K562 (cell line): ENCODE measurements around the gene ZNF865. TPM values are rescaled to one million over a fixed set of nuclear protein-coding genes. Genes with fewer than 3 reads are reported as not detected.
A peak's percentile ranks its signal among the peaks of the same experiment; 100 is the strongest.

Experiments used
- BRF1 ChIP-seq: IDR thresholded peaks from 3 replicates; pipeline ENCODE4 v1.6.1; 2011; ENCODE audit warnings: borderline replicate concordance, mild to moderate bottlenecking; ENCODE audit not compliant: insufficient read length; ENCODE audit errors: extremely low read depth
- C11orf30 ChIP-seq: fragments of 450-650 bp; IDR thresholded peaks from 2 replicates; pipeline ENCODE4 v1.6.1; 2016; ENCODE audit warnings: low read depth, mild to moderate bottlenecking
- ELF1 ChIP-seq: fragments of 200-800 bp; sonication (Bioruptor generic); IDR thresholded peaks from 2 replicates; pipeline ENCODE4 v1.6.1; 2016; ENCODE audit warnings: missing genetic modification characterization, missing compliant biosample characterization
- GABPB2 ChIP-seq: fragments of 250-450 bp; sonication (Bioruptor Pico); conservative IDR thresholded peaks from 2 replicates; pipeline ENCODE4 v1.5.1; 2021; ENCODE audit warnings: mild to moderate bottlenecking
- GTF2E2 ChIP-seq: fragments of 200-800 bp; sonication (Bioruptor generic); IDR thresholded peaks from 2 replicates; pipeline ENCODE4 v1.6.1; 2016; ENCODE audit warnings: missing genetic modification characterization, missing compliant biosample characterization
- HNRNPK ChIP-seq: fragments of 200-400 bp; formaldehyde crosslinking; IDR thresholded peaks from one replicate; pipeline ENCODE4 v1.6.1; 2018; ENCODE audit warnings: mild to moderate bottlenecking, low read depth, low read length; ENCODE audit not compliant: poor library complexity, severe bottlenecking
- JUNB ChIP-seq: fragments of 450-650 bp; formaldehyde crosslinking; conservative IDR thresholded peaks from 2 replicates; pipeline ENCODE4 v1.4.0; 2020; ENCODE audit warnings: mild to moderate bottlenecking
- L3MBTL2 ChIP-seq: fragments of 450-650 bp; IDR thresholded peaks from 2 replicates; pipeline ENCODE4 v1.6.1; 2016; ENCODE audit warnings: mild to moderate bottlenecking, moderate library complexity
- MAFG ChIP-seq: fragments of 450-650 bp; conservative IDR thresholded peaks from 2 replicates; pipeline ENCODE4 v1.6.1; 2016; ENCODE audit warnings: missing genetic modification characterization, missing compliant biosample characterization
- NEUROD1 ChIP-seq: fragments of 150-350 bp; IDR thresholded peaks from 2 replicates; pipeline ENCODE4 v1.6.1; 2014; ENCODE audit warnings: borderline replicate concordance, low read length, low read depth; ENCODE audit not compliant: partially characterized antibody
- PHF8 ChIP-seq: fragments of 200-600 bp; sonication (generic); IDR thresholded peaks from 2 replicates; pipeline ENCODE4 v1.6.1; 2012; ENCODE audit warnings: mixed run types, mild to moderate bottlenecking, inconsistent platforms, low read length, moderate library complexity, borderline replicate concordance
- RB1 ChIP-seq: fragments of 450-650 bp; IDR thresholded peaks from 2 replicates; pipeline ENCODE4 v1.6.1; 2017; ENCODE audit warnings: low read depth, mild to moderate bottlenecking
- SIN3A ChIP-seq, 2 experiments: fragments of 150-350 bp in 1 of 2; IDR thresholded peaks; 2 replicates each; pipeline ENCODE4 v1.6.1; 2011 to 2016; ENCODE audit warnings: borderline replicate concordance in 2 of 2, low read depth in 2 of 2, low read length in 2 of 2, mild to moderate bottlenecking in 2 of 2, moderate library complexity in 2 of 2; ENCODE audit not compliant: control insufficient read depth in 1 of 2
- TBP ChIP-seq: optimal IDR thresholded peaks from 2 replicates; pipeline ENCODE3; 2011; ENCODE audit warnings: low read depth, low read length, improper control_type of control experiment
- ZBTB1 ChIP-seq: sonication (generic); formaldehyde crosslinking; IDR thresholded peaks from 2 replicates; pipeline ENCODE4 v1.8.1; 2023; ENCODE audit warnings: missing genetic modification reagents, low read depth, mild to moderate bottlenecking, borderline replicate concordance
- ZNF133 ChIP-seq: fragments of 250-450 bp; sonication (Bioruptor Pico); IDR thresholded peaks from 2 replicates; pipeline ENCODE4 v1.4.0; 2020; ENCODE audit warnings: mild to moderate bottlenecking
- ZNF695 ChIP-seq: fragments of 450-650 bp; formaldehyde crosslinking; IDR thresholded peaks from 2 replicates; pipeline ENCODE4 v1.4.0; 2020; ENCODE audit warnings: mild to moderate bottlenecking, moderate library complexity
- ZSCAN32 ChIP-seq: fragments of 450-650 bp; formaldehyde crosslinking; IDR thresholded peaks from 2 replicates; pipeline ENCODE4 v1.4.0; 2020; ENCODE audit warnings: mild to moderate bottlenecking, moderate library complexity
- polyA plus RNA-seq, 8 experiments: library from polyadenylated mRNA; depleted of rRNA in 4 of 8; stranded (reverse) in 5 of 8; unstranded in 3 of 8; fragments of >200 nt; fragmentation: Nextera tagmentation in 2 of 8; fragmentation: Illumina TruSeq in 1 of 8; extraction: Ambion mirVana in 2 of 8; extraction: Trizol in 1 of 8; gene quantifications; 2 replicates each; pipeline versions ENCODE4 v1.2.1 to v1.2.3, GENCODE V29; 2011 to 2014; ENCODE audit warnings: inconsistent platforms in 1 of 8, missing spikeins in 1 of 8
- total RNA-seq, 7 experiments: library from RNA; depleted of rRNA in 6 of 7; stranded (reverse); fragments of >200 nt in 6 of 7; fragmentation: Illumina TruSeq in 2 of 7; extraction: Trizol in 2 of 7; gene quantifications; 2 replicates each; pipeline versions ENCODE4 v1.2.1 to v1.2.3, GENCODE V29; 2011 to 2021; ENCODE audit warnings: low replicate concordance in 1 of 7
- TF ChIP-seq, protein P1 (sequence below): fragments of 450-650 bp; formaldehyde crosslinking; IDR thresholded peaks from 2 replicates; pipeline ENCODE4 v1.4.0; 2022; ENCODE audit warnings: mild to moderate bottlenecking, moderate library complexity
- TF ChIP-seq, protein P2 (sequence below): fragments of 200-800 bp; sonication (Bioruptor generic); IDR thresholded peaks from 2 replicates; pipeline ENCODE4 v1.6.1; 2017; ENCODE audit warnings: missing genetic modification characterization, missing compliant biosample characterization
- TF ChIP-seq, protein P3 (sequence below), 2 experiments: fragments of 450-650 bp; IDR thresholded peaks; 2 replicates each; pipeline ENCODE4 v1.6.1; 2016
- TF ChIP-seq, protein P4 (sequence below): fragments of 250-450 bp; sonication (Bioruptor Pico); IDR thresholded peaks from 2 replicates; pipeline ENCODE4 v1.5.1; 2021; ENCODE audit warnings: mild to moderate bottlenecking

Gene ZNF865
- total and polyA plus RNA-seq, 9 of the 15 experiments (the other 6 are each of a cell fraction or from before 2014, with no cell fraction given): 0.40 to 18.8 (median 1.6) TPM; not detected in 2

- TF ChIP-seq RB1: 0 out of 2 replicates have a peak, but pooled peaks have one; percentile 58
- TF ChIP-seq HNRNPK: peak; percentile 23
- TF ChIP-seq, protein P1, sequence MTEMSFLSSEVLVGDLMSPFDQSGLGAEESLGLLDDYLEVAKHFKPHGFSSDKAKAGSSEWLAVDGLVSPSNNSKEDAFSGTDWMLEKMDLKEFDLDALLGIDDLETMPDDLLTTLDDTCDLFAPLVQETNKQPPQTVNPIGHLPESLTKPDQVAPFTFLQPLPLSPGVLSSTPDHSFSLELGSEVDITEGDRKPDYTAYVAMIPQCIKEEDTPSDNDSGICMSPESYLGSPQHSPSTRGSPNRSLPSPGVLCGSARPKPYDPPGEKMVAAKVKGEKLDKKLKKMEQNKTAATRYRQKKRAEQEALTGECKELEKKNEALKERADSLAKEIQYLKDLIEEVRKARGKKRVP (CRISPR knock-in tag): no peak
- no peak for TF ChIP-seq BRF1
- TF ChIP-seq GTF2E2: peak; percentile 52; the same call in 1 of the 2 replicates
- peak; percentile 62 for TF ChIP-seq TBP
- 0 out of 2 replicates have a peak, but pooled peaks have one; percentile 0 for TF ChIP-seq ZBTB1 (CRISPR knock-in tag)
- no peak for TF ChIP-seq JUNB (CRISPR knock-in tag)
- no peak for TF ChIP-seq L3MBTL2
- TF ChIP-seq, protein P2, sequence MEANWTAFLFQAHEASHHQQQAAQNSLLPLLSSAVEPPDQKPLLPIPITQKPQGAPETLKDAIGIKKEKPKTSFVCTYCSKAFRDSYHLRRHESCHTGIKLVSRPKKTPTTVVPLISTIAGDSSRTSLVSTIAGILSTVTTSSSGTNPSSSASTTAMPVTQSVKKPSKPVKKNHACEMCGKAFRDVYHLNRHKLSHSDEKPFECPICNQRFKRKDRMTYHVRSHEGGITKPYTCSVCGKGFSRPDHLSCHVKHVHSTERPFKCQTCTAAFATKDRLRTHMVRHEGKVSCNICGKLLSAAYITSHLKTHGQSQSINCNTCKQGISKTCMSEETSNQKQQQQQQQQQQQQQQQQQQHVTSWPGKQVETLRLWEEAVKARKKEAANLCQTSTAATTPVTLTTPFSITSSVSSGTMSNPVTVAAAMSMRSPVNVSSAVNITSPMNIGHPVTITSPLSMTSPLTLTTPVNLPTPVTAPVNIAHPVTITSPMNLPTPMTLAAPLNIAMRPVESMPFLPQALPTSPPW: peak; percentile 92
- TF ChIP-seq C11orf30: no peak; the same call in 1 of the 2 replicates
- TF ChIP-seq ZSCAN32 (CRISPR knock-in tag): 0 out of 2 replicates have a peak, but pooled peaks have one; percentile 49
- peak; percentile 45 for TF ChIP-seq NEUROD1
- no peak for TF ChIP-seq ZNF133 (CRISPR knock-in tag)
- TF ChIP-seq MAFG (tag): no peak
- peak in 1 of 2 experiments; percentile 73; a peak in 1 of 4 replicates for TF ChIP-seq SIN3A (IDR thresholded peaks at IDR 0.05; ENCODE audit: borderline replicate concordance in 2 of 2, control insufficient read depth in 1 of 2, low read depth in 2 of 2, low read length in 2 of 2)
- TF ChIP-seq PHF8: peak; percentile 55; the same call in 1 of the 2 replicates
- TF ChIP-seq, protein P3, sequence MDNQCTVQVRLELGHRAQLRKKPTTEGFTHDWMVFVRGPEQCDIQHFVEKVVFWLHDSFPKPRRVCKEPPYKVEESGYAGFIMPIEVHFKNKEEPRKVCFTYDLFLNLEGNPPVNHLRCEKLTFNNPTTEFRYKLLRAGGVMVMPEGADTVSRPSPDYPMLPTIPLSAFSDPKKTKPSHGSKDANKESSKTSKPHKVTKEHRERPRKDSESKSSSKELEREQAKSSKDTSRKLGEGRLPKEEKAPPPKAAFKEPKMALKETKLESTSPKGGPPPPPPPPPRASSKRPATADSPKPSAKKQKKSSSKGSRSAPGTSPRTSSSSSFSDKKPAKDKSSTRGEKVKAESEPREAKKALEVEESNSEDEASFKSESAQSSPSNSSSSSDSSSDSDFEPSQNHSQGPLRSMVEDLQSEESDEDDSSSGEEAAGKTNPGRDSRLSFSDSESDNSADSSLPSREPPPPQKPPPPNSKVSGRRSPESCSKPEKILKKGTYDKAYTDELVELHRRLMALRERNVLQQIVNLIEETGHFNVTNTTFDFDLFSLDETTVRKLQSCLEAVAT (IDR thresholded peaks at IDR 0.05): 0 out of 4 replicates have a peak, but pooled peaks of 1 of the 2 experiments have one; percentile 3
- TF ChIP-seq ELF1 (tag): peak; percentile 63
- no peak for TF ChIP-seq ZNF695 (CRISPR knock-in tag)
- no peak for TF ChIP-seq GABPB2 (CRISPR knock-in tag)
- TF ChIP-seq, protein P4, sequence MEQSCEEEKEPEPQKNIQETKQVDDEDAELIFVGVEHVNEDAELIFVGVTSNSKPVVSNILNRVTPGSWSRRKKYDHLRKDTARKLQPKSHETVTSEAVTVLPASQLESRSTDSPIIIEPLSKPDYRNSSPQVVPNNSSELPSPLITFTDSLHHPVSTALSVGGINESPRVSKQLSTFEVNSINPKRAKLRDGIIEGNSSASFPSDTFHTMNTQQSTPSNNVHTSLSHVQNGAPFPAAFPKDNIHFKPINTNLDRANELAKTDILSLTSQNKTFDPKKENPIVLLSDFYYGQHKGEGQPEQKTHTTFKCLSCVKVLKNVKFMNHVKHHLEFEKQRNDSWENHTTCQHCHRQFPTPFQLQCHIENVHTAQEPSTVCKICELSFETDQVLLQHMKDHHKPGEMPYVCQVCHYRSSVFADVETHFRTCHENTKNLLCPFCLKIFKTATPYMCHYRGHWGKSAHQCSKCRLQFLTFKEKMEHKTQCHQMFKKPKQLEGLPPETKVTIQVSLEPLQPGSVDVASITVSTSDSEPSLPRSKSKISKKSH (CRISPR knock-in tag): no peak
Observed at GRCh38 chr19:55640577-55641425, 35.4 kb downstream of the ZNF865 start, which contains the start of gene ZNF580 (continued).
